GM10248 (cell line): Measurements from ENCODE around the gene SPRED2.

ENCODE experiments used
- CTCF ChIA-PET: fragments of 300-600 bp; sonication (Branson Sonifier 250); formaldehyde crosslinking; extraction: SDS; loops from one replicate; lab custom pipeline; 2021; ENCODE audit warnings: antibody characterized with exemption; lab: Yijun Ruan, JAX
- POLR2A ChIA-PET: fragments of 350-650 bp; sonication (Branson Sonifier 250); formaldehyde crosslinking; extraction: SDS; loops from one replicate; lab custom pipeline; 2020; ENCODE audit warnings: antibody characterized with exemption; lab: Yijun Ruan, JAX
- DNase-seq: peaks from one replicate; pipeline ENCODE4 v3.0.0; 2012; ENCODE audit errors: extremely low spot score
- TF ChIP-seq, protein P1 (sequence below): IDR thresholded peaks from 2 replicates; pipeline ENCODE4 v1.5.1; 2012; ENCODE audit warnings: mild to moderate bottlenecking, low read depth; ENCODE audit errors: extremely low read depth, missing control alignments, control extremely low read depth

The SPRED2 gene

DNA sequence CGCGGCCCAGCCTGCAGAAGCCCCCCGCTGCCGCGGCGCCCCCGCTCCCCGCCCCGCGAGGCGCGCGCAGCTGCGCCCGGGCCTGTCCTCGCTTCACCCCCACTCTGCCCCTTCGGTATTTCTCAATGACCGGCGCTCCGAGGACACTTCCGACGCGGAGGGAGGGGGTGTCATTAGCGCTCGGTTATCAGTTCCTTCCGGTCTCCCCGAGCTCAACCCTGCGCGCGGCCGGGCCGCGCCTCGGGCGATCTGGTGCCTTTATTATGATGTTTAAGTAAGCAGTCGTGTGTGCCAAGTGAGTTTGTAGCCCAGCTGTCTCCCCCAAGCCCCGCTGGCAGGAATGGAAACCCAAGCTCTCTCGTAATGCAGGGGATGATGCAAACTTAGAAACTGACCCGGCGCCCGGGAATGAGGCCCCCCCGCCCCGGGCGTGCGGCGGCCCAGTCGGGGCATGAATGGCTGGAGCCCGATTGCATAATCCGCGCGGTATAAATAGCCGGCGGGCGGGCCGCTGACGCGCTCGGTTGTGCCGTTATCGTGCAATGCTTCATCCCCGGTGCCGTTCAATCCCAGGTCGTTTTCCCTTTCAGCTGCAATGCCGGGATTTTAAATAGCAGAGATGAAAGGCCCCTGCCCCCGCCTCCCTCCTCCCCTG, 3.9 kb upstream of the SPRED2 start:
- ChIA-PET CTCF (interaction anchor here (0.7 to 1.6 kb wide), 8 partner anchors 8 to 85 kb away, joined by 3 to 5 read pairs (median 3); no protein-coding TSS in a partner anchor), POLR2A (interaction anchor here (0.6 kb wide), 1 partner anchor 37 kb away, joined by 6 read pairs; no protein-coding TSS in a partner anchor)
- DNase-seq: peak; percentile 74
- TF ChIP-seq, protein P1, sequence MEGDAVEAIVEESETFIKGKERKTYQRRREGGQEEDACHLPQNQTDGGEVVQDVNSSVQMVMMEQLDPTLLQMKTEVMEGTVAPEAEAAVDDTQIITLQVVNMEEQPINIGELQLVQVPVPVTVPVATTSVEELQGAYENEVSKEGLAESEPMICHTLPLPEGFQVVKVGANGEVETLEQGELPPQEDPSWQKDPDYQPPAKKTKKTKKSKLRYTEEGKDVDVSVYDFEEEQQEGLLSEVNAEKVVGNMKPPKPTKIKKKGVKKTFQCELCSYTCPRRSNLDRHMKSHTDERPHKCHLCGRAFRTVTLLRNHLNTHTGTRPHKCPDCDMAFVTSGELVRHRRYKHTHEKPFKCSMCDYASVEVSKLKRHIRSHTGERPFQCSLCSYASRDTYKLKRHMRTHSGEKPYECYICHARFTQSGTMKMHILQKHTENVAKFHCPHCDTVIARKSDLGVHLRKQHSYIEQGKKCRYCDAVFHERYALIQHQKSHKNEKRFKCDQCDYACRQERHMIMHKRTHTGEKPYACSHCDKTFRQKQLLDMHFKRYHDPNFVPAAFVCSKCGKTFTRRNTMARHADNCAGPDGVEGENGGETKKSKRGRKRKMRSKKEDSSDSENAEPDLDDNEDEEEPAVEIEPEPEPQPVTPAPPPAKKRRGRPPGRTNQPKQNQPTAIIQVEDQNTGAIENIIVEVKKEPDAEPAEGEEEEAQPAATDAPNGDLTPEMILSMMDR: no peak

DNA sequence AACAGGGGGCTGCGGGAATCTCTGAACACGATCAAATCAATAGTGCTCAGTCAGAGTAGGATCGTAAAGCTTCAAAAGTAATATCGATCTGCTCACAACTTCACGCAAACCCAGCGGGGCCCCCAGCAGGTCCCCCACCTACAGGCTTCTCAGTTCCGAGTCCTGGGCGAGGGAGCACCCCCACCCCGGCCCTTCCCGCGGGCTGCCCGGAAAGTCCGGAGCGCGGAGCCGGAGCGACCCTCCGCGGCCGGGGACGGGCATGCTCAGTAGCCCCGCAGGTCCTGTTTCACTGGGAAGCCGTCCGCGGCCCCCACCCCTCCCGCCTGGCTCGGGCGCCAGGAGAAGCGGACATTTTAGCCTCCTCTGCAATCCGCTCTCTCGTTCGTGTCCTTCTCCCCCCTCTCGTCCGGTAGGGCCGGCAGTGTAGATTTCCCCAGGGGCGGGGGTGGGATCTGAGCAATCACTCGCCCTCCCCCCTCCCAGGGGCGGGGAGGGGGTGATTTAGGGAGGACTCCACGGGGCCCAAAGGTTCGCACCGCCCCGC, 3.3 kb upstream of the SPRED2 start:
- TF ChIP-seq, protein P1: peak; percentile 30
- DNase-seq: peak; percentile 83
- CTCF ChIA-PET: interaction anchor here (0.7 to 1.8 kb wide), 8 partner anchors 8 to 68 kb away, joined by 3 to 6 read pairs (median 3); no protein-coding TSS in a partner anchor
- POLR2A ChIA-PET: no interaction called here

DNA sequence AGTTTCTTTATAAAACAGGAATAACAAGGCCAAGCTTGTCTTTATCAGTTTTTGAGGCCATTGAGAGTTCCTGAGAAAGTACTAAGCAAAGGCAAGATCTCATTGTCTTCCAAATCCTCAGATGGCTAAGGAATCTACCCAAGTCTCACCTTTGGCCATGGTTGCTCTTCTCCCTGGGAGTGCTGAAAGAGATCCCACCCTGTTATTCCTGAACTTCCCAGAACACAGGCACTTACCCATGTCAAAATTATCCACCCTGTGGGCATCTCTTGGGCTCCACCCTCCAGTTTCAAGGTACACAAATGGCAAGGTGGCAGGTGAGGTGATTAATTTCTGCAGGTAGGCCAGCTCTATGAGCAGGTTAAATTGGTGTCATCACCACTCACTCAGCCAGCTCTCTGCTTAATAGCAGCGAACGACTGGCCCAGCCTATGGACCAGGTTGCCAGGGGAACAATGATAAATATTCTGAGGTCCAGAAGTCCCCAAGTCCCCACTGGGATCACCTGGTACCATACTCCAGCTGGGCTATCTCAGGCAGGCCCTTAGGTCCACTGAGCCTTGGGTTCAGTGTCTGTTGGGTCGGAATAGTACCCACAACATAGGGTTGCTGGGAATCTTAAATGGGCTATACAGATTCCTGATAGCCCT, 2.3 kb upstream of the SPRED2 start:
- TF ChIP-seq, protein P1: no peak
- ChIA-PET CTCF (interaction anchor here (1.1 to 1.8 kb wide), 5 partner anchors 10 to 114 kb away, joined by 3 to 6 read pairs (median 3); no protein-coding TSS in a partner anchor), POLR2A (no interaction called here)
- no peak for DNase-seq

DNA sequence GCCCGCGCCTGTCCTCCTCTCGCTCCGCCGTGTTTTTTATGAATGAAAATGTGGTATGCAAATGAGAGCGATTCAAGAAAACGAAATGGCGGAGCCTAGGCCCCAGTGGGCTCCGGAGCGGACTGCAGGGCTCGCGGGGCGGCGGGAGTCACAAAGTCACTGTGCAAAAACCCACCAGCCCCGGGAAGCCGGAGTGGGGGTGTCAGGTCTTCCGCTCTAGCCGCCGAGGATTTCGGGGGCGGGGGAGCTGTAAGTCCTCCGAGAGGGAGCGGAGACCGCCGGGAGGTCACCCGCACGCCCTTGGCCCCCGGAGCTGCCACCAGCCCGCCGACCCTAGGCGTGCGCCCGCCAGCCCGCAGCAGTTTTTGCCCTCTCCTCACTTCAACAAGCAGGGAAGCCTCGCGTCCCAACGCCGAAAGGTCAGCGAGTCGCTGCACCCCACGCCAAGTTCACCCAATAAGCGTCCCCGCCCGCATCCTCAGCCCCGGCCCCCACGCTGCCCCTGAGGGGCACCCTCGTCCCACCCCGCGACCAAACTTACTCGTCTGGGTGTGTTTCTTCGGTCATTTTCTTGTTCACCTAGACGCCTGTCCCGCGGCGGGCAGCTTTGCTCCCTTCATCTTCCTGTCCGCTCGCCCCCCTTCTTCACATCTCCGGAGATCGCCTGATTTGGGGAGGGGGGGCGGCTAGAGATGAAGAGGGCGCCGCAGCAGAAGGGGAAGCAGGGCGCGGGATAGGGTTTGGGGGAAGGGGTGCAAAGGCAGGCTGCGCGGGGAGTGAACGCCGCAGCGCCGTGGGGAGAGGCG, 775 bp downstream of the SPRED2 start:
- TF ChIP-seq, protein P1: no peak
- ChIA-PET POLR2A (interaction anchor here (1.4 kb wide), 1 partner anchor 204 kb away, joined by 9 read pairs; the partner anchor contains the start of gene ACTR2), CTCF (interaction anchor here (0.8 kb wide), 1 partner anchor 15 kb away, joined by 4 read pairs; no protein-coding TSS in a partner anchor)
- peak; percentile 66 for DNase-seq

DNA sequence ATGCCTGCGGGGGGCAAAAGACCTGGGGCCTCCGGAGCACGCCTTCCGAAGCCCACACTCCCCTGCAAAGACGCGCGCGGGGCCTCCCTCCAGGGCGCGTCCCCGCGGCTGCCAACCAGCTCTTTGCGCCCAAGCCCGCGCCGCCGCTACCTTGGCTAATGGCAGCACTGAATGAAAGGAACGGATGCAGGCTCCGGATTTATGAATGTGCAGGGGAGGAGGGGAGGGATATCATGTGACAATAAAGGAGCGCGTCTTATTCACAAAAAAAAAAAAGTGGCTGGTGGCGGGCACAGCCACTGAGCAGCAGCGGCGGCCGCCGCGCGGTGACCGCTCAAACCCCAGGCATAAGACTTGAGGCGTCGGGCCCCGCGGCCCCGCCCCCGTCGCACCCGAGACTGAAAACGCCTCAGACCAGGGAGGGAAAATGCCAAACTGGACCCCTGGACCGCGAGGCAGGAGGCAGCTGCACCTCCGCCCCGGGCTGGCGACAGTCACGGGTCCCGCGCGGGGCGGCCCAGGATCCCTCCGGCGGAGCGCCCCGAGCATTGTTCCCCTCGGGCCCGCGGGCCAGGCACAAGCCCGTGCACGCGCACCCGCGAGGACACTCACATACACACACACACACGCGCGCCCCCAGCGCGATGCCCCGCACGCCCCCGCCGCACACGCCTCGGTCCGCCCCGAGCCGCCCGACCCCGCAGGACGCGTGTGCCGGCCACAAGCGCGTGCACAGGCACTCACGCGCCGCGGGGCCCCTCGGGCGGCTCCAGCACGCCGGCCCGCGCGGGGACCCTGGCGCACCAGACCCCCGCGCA, 1.6 kb downstream of the SPRED2 start:
- DNase-seq: peak; percentile 38
- ChIA-PET POLR2A (interaction anchor here (1.0 kb wide), 1 partner anchor 43 kb away, joined by 3 read pairs; no protein-coding TSS in a partner anchor), CTCF (interaction anchor here (0.8 to 1.1 kb wide), 2 partner anchors 14 to 42 kb away, joined by 3 to 4 read pairs; no protein-coding TSS in a partner anchor)
- TF ChIP-seq, protein P1: no peak
